HCT116 (cell line): Measurements from ENCODE around the gene SLC44A5. TPM values are rescaled to one million over a fixed set of nuclear protein-coding genes. Genes with fewer than 3 reads are reported as not detected.

Source experiments
- ATAC-seq: fragments of 200-7000 bp; cut with Tn5 transposase; 2 replicates; pipeline ENCODE4 v1.9.1; 2020; ENCODE audit warnings: mild to moderate bottlenecking, moderate library complexity
- BruUV-seq: library from RNA; stranded (reverse); fragments of 400-500 nt; replicated peaks from 2 replicates; lab custom pipeline; 2021; lab: Mats Ljungman, UMichigan
- CTCF ChIA-PET: fragments of 300-600 bp; sonication (Branson Sonifier 250); formaldehyde crosslinking; loops from one replicate; lab custom pipeline; 2021; ENCODE audit warnings: antibody characterized with exemption; lab: Charles Lee
- POLR2A ChIA-PET: fragments of 300-600, 350-600 bp; sonication (Branson Sonifier 250); formaldehyde crosslinking; loops from one replicate; lab custom pipeline; 2021; ENCODE audit warnings: antibody characterized with exemption; lab: Charles Lee
- RAD21 ChIA-PET, 2 experiments: fragments of 300-600 bp; sonication (Branson Sonifier 250); formaldehyde crosslinking; loops; one replicate each; lab custom pipeline; 2023; ENCODE audit warnings: low total read pairs in 2 of 2; ENCODE audit not compliant: uncharacterized antibody in 2 of 2, unreplicated experiment in 2 of 2, low non-redundant PET in 1 of 2; lab: Charles Lee
- DNase-seq: peaks from one replicate; pipeline ENCODE4 v3.0.0-alpha.2; 2010; ENCODE audit warnings: low read depth, low spot score
- H2AFZ ChIP-seq: fragments of 200-600 bp; shearing (Covaris generic), sonication (generic); 2 replicates; pipeline ENCODE4 v1.6.1; 2017; ENCODE audit warnings: low read depth, mixed run types, mixed read lengths, antibody characterized with exemption, low read length; ENCODE audit not compliant: poor library complexity, severe bottlenecking
- H3K27ac ChIP-seq: 2 replicates; pipeline ENCODE4 v1.5.1; 2012; ENCODE audit warnings: low read depth, low read length
- H3K27me3 ChIP-seq: fragments of 200-600 bp; sonication (generic); 2 replicates; pipeline ENCODE4 v1.6.1; 2016; ENCODE audit warnings: mixed run types, low read length, mixed read lengths; ENCODE audit not compliant: insufficient read depth
- H3K36me3 ChIP-seq, 2 experiments: fragments of 200-500 bp in 1 of 2; fragments of 200-600 bp in 1 of 2; sonication (Bioruptor generic) in 1 of 2; sonication (generic) in 1 of 2; 2 replicates each; pipeline versions ENCODE4 v1.5.1 to v1.6.1; 2014 to 2016; ENCODE audit warnings: low read length in 2 of 2, inconsistent platforms in 1 of 2, mixed read lengths in 1 of 2, mixed run types in 1 of 2; ENCODE audit not compliant: insufficient read depth in 2 of 2, control insufficient read depth in 1 of 2
- H3K4me1 ChIP-seq, 2 experiments: fragments of 200-600 bp in 1 of 2; sonication (generic) in 1 of 2; 2 replicates each; pipeline versions ENCODE4 v1.5.1 to v1.6.1; 2012 to 2017; ENCODE audit warnings: low read length in 2 of 2, inconsistent platforms in 1 of 2, mild to moderate bottlenecking in 1 of 2, mixed read lengths in 1 of 2, mixed run types in 1 of 2, moderate library complexity in 1 of 2; ENCODE audit not compliant: insufficient read depth in 2 of 2, control insufficient read depth in 1 of 2
- H3K4me2 ChIP-seq: fragments of 200-600 bp; sonication (generic); 2 replicates; pipeline ENCODE4 v1.6.1; 2017; ENCODE audit warnings: mixed run types, low read length, mixed read lengths
- H3K4me3 ChIP-seq, 2 experiments: fragments of 200-600 bp in 1 of 2; sonication (generic) in 1 of 2; replicated peaks in 1 of 2; 2 replicates each; pipeline ENCODE4 v1.5.1; 2011 to 2016; ENCODE audit warnings: low read length in 2 of 2, control low read depth in 1 of 2, low read depth in 1 of 2, mild to moderate bottlenecking in 1 of 2, mixed read lengths in 1 of 2, mixed run types in 1 of 2
- H3K79me2 ChIP-seq: fragments of 200-600 bp; sonication (generic); 2 replicates; pipeline ENCODE4 v1.6.1; 2017; ENCODE audit warnings: mild to moderate bottlenecking, mixed run types, low read length, moderate library complexity, mixed read lengths; ENCODE audit not compliant: insufficient read depth
- H3K9ac ChIP-seq: fragments of 200-600 bp; sonication (generic); 2 replicates; pipeline ENCODE4 v1.6.1; 2016; ENCODE audit warnings: low read length, mixed read lengths
- H3K9me2 ChIP-seq: fragments of 200-600 bp; sonication (generic), shearing (Covaris generic); 2 replicates; pipeline ENCODE4 v1.6.1; 2017; ENCODE audit warnings: mixed run types, mild to moderate bottlenecking, moderate library complexity; ENCODE audit not compliant: insufficient read depth
- H3K9me3 ChIP-seq, 2 experiments: fragments of 200-500 bp in 1 of 2; fragments of 200-600 bp in 1 of 2; sonication (Bioruptor generic) in 1 of 2; sonication (generic) in 1 of 2; 2 replicates each; pipeline ENCODE4 v1.6.1; 2014 to 2017; ENCODE audit warnings: low read length in 2 of 2, mixed read lengths in 2 of 2, inconsistent platforms in 1 of 2, low read depth in 1 of 2, mild to moderate bottlenecking in 1 of 2, mixed run types in 1 of 2, moderate library complexity in 1 of 2; ENCODE audit not compliant: control insufficient read depth in 1 of 2, insufficient read depth in 1 of 2
- H4K20me1 ChIP-seq: fragments of 200-600 bp; sonication (generic), shearing (Covaris generic); 2 replicates; pipeline ENCODE4 v1.6.1; 2017; ENCODE audit warnings: mixed run types, mild to moderate bottlenecking, moderate library complexity; ENCODE audit not compliant: insufficient read depth
- CEBPB ChIP-seq: IDR thresholded peaks from 2 replicates; pipeline ENCODE4 v1.6.1; 2012; ENCODE audit warnings: low read depth
- EGR1 ChIP-seq: IDR thresholded peaks from 2 replicates; pipeline ENCODE4 v1.6.1; 2012; ENCODE audit warnings: low read depth
- ELF1 ChIP-seq: IDR thresholded peaks from 2 replicates; pipeline ENCODE4 v1.6.1; 2012; ENCODE audit warnings: low read depth, borderline replicate concordance
- FOSL1 ChIP-seq: IDR thresholded peaks from 2 replicates; pipeline ENCODE4 v1.6.1; 2012; ENCODE audit warnings: low read depth
- RAD21 ChIP-seq: IDR thresholded peaks from 2 replicates; pipeline ENCODE4 v1.6.1; 2012; ENCODE audit warnings: low read depth, mild to moderate bottlenecking
- SIN3A ChIP-seq: IDR thresholded peaks from 2 replicates; pipeline ENCODE4 v1.6.1; 2012; ENCODE audit warnings: low read depth
- SP1 ChIP-seq: IDR thresholded peaks from 2 replicates; pipeline ENCODE4 v1.6.1; 2012; ENCODE audit warnings: low read depth
- TCF7L2 ChIP-seq: IDR thresholded peaks from 2 replicates; pipeline ENCODE4 v1.7.0; 2011; ENCODE audit warnings: borderline replicate concordance, inconsistent platforms; ENCODE audit not compliant: insufficient read depth, insufficient read length; ENCODE audit errors: extremely low read depth
- ZFX ChIP-seq: fragments of 450-650 bp; IDR thresholded peaks from 2 replicates; pipeline ENCODE4 v1.6.1; 2017
- ZNF274 ChIP-seq: fragments of 200-500 bp; sonication (Bioruptor generic); IDR thresholded peaks from 2 replicates; pipeline ENCODE4 v1.6.1; 2014; ENCODE audit warnings: mild to moderate bottlenecking, low read depth, low read length, inconsistent platforms
- intact Hi-C: fragments of 100-400 bp; cut with micrococcal nuclease; formaldehyde crosslinking; loops from 2 replicates; pipeline ENCODE4 v1.10.0; 2022
- total RNA-seq: library from RNA; stranded (reverse); gene quantifications from one replicate; pipeline ENCODE4 v1.2.1, GENCODE V29; 2021; ENCODE audit not compliant: unreplicated experiment
- TF ChIP-seq, protein P1 (sequence below): IDR thresholded peaks from 2 replicates; pipeline ENCODE4 v1.6.1; 2012
- TF ChIP-seq, protein P2 (sequence below): IDR thresholded peaks from 2 replicates; pipeline ENCODE4 v1.6.1; 2012; ENCODE audit warnings: low read depth

SLC44A5 gene
- total RNA-seq, 1 experiment from 2014 or later: 2.4 TPM

DNA sequence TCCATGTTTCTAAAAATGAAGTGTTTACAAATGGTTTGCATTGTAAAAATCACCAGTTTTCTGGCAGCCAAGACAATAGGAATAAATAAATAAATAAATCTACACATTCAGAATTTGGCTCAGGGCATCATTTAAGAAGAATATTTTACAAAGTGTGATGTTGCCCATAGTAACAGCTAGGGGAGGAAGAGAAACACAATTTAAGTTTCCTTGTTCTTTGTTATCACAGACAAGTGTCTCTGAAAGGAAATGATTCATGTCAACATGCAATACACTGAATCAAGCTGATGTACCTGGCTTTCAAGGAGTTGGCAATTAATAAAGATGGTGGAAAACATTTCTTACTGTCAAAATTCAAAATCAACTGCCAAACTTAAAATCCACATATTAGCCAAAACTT lies 402.1 kb downstream of the SLC44A5 start:
- Histone ChIP-seq H4K20me1 (no peaks in the 10 kb centered on the region), H3K27ac (no peak overlapping the region), H3K4me1 (no peaks in the 10 kb centered on the region), H2AFZ (no peak overlapping the region), H3K9ac (no peak overlapping the region), H3K4me3 (no peak overlapping the region), H3K79me2 (no peaks in the 10 kb centered on the region), H3K9me2 (no peaks in the 10 kb centered on the region), H3K4me2 (no peak overlapping the region), H3K9me3 (no peaks in the 10 kb centered on the region), H3K27me3 (peaks cover 13% of the 10 kb centered on the region; the same call in 1 of the 2 replicates), H3K36me3 (no peaks in the 10 kb centered on the region)
- CTCF ChIA-PET: no interaction called here
- RAD21 ChIA-PET: no interaction called here
- POLR2A ChIA-PET: no interaction called here
- BruUV-seq: no TSS peak
- ATAC-seq (no peak), DNase-seq (no peak)
- intact Hi-C loops: no loop called here
- no peak for TF ChIP-seq EGR1
- no peak for TF ChIP-seq SP1
- TF ChIP-seq ELF1: no peak
- TF ChIP-seq CEBPB: no peak
- TF ChIP-seq, protein P1, sequence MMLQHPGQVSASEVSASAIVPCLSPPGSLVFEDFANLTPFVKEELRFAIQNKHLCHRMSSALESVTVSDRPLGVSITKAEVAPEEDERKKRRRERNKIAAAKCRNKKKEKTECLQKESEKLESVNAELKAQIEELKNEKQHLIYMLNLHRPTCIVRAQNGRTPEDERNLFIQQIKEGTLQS: no peak
- TF ChIP-seq ZNF274: no peak
- no peak for TF ChIP-seq SIN3A
- no peak for TF ChIP-seq RAD21
- no peak for TF ChIP-seq FOSL1
- TF ChIP-seq TCF7L2: no peak
- TF ChIP-seq, protein P2, sequence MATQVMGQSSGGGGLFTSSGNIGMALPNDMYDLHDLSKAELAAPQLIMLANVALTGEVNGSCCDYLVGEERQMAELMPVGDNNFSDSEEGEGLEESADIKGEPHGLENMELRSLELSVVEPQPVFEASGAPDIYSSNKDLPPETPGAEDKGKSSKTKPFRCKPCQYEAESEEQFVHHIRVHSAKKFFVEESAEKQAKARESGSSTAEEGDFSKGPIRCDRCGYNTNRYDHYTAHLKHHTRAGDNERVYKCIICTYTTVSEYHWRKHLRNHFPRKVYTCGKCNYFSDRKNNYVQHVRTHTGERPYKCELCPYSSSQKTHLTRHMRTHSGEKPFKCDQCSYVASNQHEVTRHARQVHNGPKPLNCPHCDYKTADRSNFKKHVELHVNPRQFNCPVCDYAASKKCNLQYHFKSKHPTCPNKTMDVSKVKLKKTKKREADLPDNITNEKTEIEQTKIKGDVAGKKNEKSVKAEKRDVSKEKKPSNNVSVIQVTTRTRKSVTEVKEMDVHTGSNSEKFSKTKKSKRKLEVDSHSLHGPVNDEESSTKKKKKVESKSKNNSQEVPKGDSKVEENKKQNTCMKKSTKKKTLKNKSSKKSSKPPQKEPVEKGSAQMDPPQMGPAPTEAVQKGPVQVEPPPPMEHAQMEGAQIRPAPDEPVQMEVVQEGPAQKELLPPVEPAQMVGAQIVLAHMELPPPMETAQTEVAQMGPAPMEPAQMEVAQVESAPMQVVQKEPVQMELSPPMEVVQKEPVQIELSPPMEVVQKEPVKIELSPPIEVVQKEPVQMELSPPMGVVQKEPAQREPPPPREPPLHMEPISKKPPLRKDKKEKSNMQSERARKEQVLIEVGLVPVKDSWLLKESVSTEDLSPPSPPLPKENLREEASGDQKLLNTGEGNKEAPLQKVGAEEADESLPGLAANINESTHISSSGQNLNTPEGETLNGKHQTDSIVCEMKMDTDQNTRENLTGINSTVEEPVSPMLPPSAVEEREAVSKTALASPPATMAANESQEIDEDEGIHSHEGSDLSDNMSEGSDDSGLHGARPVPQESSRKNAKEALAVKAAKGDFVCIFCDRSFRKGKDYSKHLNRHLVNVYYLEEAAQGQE: no peak
- TF ChIP-seq ZFX: no peak
